Measurements from ENCODE around the gene AOPEP. TPM values are rescaled to one million over a fixed set of nuclear protein-coding genes. Genes with fewer than 3 reads are reported as not detected.

Gene AOPEP
- total RNA-seq, 1 experiment from 2014 or later: 32.4 TPM

GRCh38 chr9:94767331-94768072, 41.0 kb downstream of the AOPEP start:
- CTCF ChIA-PET: no interaction called here
- H3K4me3 Mint-ChIP-seq (ENCODE audit: unreplicated experiment): no peak overlapping the region
- DNase-seq (ENCODE audit: unreplicated experiment): no peak
- no TSS peak for BruUV-seq (replicated peaks)
- H3K9me3 Mint-ChIP-seq (ENCODE audit: unreplicated experiment): no peaks in the 10 kb centered on the region
- H3K4me1 Mint-ChIP-seq (ENCODE audit: insufficient read depth, unreplicated experiment): no peaks in the 10 kb centered on the region
- H3K27ac Mint-ChIP-seq (ENCODE audit: low read depth, unreplicated experiment): no peak overlapping the region
- no peak for TF ChIP-seq CTCF (IDR thresholded peaks at IDR 0.05; ENCODE audit: unreplicated experiment)
- intact Hi-C loops (cut with micrococcal nuclease): no loop called here
- POLR2A ChIA-PET: interaction anchor here (0.6 kb wide), 1 partner anchor 41 kb away, joined by 4 read pairs; no protein-coding TSS in a partner anchor
- peaks cover 6% of the 10 kb centered on the region for H3K36me3 Mint-ChIP-seq (ENCODE audit: insufficient read depth, unreplicated experiment)
- no peaks in the 10 kb centered on the region for H3K27me3 Mint-ChIP-seq (ENCODE audit: insufficient read depth, unreplicated experiment)

- BruUV-seq (replicated peaks): no TSS peak
- intact Hi-C loops (cut with micrococcal nuclease): no loop called here
- no peak for TF ChIP-seq CTCF (IDR thresholded peaks at IDR 0.05; ENCODE audit: unreplicated experiment)
- Mint-ChIP-seq H3K27me3 (ENCODE audit: insufficient read depth, unreplicated experiment) (no peaks in the 10 kb centered on the region), H3K4me1 (ENCODE audit: insufficient read depth, unreplicated experiment) (no peaks in the 10 kb centered on the region), H3K36me3 (ENCODE audit: insufficient read depth, unreplicated experiment) (peaks cover 6% of the 10 kb centered on the region), H3K9me3 (ENCODE audit: unreplicated experiment) (no peaks in the 10 kb centered on the region), H3K27ac (ENCODE audit: low read depth, unreplicated experiment) (no peak overlapping the region), H3K4me3 (ENCODE audit: unreplicated experiment) (no peak overlapping the region)
- DNase-seq (ENCODE audit: unreplicated experiment): no peak
- ChIA-PET POLR2A (interaction anchor here (1.0 kb wide), 2 partner anchors 13 to 71 kb away, joined by 3 to 4 read pairs; no protein-coding TSS in a partner anchor), CTCF (interaction anchor here (0.5 to 2.3 kb wide), 4 partner anchors 13 to 1965 kb away, joined by 3 to 5 read pairs (median 4); no protein-coding TSS in a partner anchor)
These were observed 42.3 kb downstream of the AOPEP start for GRCh38 chr9:94768766-94769165.

GRCh38 chr9:94770334-94770733, 43.8 kb downstream of the AOPEP start:
- no peaks in the 10 kb centered on the region for H3K4me1 Mint-ChIP-seq (ENCODE audit: insufficient read depth, unreplicated experiment)
- no peaks in the 10 kb centered on the region for H3K9me3 Mint-ChIP-seq (ENCODE audit: unreplicated experiment)
- BruUV-seq (replicated peaks): no TSS peak
- no peak for TF ChIP-seq CTCF (IDR thresholded peaks at IDR 0.05; ENCODE audit: unreplicated experiment)
- no peaks in the 10 kb centered on the region for H3K27me3 Mint-ChIP-seq (ENCODE audit: insufficient read depth, unreplicated experiment)
- H3K36me3 Mint-ChIP-seq (ENCODE audit: insufficient read depth, unreplicated experiment): peaks cover 6% of the 10 kb centered on the region
- intact Hi-C loops (cut with micrococcal nuclease): no loop called here
- no peak overlapping the region for H3K27ac Mint-ChIP-seq (ENCODE audit: low read depth, unreplicated experiment)
- no peak overlapping the region for H3K4me3 Mint-ChIP-seq (ENCODE audit: unreplicated experiment)
- ChIA-PET CTCF (interaction anchor here (2.3 kb wide), 1 partner anchor 89 kb away, joined by 5 read pairs; no protein-coding TSS in a partner anchor), POLR2A (no interaction called here)
- DNase-seq (ENCODE audit: unreplicated experiment): no peak

GRCh38 chr9:94771096-94771495, 44.6 kb downstream of the AOPEP start:
- POLR2A ChIA-PET: no interaction called here
- H3K4me3 Mint-ChIP-seq (ENCODE audit: unreplicated experiment): no peak overlapping the region
- no peak for DNase-seq (ENCODE audit: unreplicated experiment)
- no peaks in the 10 kb centered on the region for H3K27me3 Mint-ChIP-seq (ENCODE audit: insufficient read depth, unreplicated experiment)
- intact Hi-C loops (cut with micrococcal nuclease): no loop called here
- H3K9me3 Mint-ChIP-seq (ENCODE audit: unreplicated experiment): no peaks in the 10 kb centered on the region
- TF ChIP-seq CTCF (IDR thresholded peaks at IDR 0.05; ENCODE audit: unreplicated experiment): no peak
- CTCF ChIA-PET: no interaction called here
- peaks cover 6% of the 10 kb centered on the region for H3K36me3 Mint-ChIP-seq (ENCODE audit: insufficient read depth, unreplicated experiment)
- BruUV-seq (replicated peaks): no TSS peak
- no peak overlapping the region for H3K27ac Mint-ChIP-seq (ENCODE audit: low read depth, unreplicated experiment)
- no peaks in the 10 kb centered on the region for H3K4me1 Mint-ChIP-seq (ENCODE audit: insufficient read depth, unreplicated experiment)

All from MCF 10A (cell line).